Testis (tissue), 2 donors: Measurements from ENCODE around the gene RPS14.

Experiments
- POLR2A ChIP-seq: fragments of 450-650 bp; IDR thresholded peaks from one replicate; pipeline ENCODE4 v1.6.1; 2017; ENCODE audit warnings: antibody characterized with exemption, mild to moderate bottlenecking, moderate library complexity
- TF ChIP-seq, protein P1 (sequence below), 3 experiments: fragments of 450-650 bp in 2 of 3; fragments of 200-600 bp in 1 of 3; sonication (generic) in 1 of 3; IDR thresholded peaks; one replicate each; pipeline ENCODE4 v1.5.1; 2016 to 2019; ENCODE audit warnings: antibody characterized with exemption in 3 of 3, mild to moderate bottlenecking in 2 of 3, moderate library complexity in 1 of 3

DNA sequence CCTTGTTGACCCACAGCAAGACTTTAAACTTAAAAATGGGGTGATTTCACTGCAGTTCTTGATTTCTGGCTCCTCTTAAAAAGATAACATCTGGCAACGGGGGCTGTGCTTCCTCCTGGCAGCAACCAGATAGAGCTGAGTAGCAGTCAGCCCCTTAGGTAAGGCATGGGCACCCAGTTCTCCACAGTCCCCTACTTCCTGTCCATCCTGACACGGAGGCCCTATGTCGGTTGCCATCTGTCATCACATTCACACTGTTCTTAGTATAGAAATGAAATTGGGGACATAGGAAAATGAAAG, 48.5 kb downstream of the RPS14 start:
- TF ChIP-seq, protein P1, sequence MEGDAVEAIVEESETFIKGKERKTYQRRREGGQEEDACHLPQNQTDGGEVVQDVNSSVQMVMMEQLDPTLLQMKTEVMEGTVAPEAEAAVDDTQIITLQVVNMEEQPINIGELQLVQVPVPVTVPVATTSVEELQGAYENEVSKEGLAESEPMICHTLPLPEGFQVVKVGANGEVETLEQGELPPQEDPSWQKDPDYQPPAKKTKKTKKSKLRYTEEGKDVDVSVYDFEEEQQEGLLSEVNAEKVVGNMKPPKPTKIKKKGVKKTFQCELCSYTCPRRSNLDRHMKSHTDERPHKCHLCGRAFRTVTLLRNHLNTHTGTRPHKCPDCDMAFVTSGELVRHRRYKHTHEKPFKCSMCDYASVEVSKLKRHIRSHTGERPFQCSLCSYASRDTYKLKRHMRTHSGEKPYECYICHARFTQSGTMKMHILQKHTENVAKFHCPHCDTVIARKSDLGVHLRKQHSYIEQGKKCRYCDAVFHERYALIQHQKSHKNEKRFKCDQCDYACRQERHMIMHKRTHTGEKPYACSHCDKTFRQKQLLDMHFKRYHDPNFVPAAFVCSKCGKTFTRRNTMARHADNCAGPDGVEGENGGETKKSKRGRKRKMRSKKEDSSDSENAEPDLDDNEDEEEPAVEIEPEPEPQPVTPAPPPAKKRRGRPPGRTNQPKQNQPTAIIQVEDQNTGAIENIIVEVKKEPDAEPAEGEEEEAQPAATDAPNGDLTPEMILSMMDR (IDR thresholded peaks at IDR 0.05) = no peak
- TF ChIP-seq POLR2A = no peak
